GM23248 (cell line): Measurements from ENCODE around the gene MAN1C1. TPM values are rescaled to one million over a fixed set of nuclear protein-coding genes. Genes with fewer than 3 reads are reported as not detected.

ENCODE experiments used
- DNase-seq: peaks from one replicate; pipeline ENCODE4 v3.0.0-alpha.2; 2015
- H2AFZ ChIP-seq: fragments of 200-600 bp; sonication (generic); 2 replicates; pipeline ENCODE4 v1.6.1; 2016; ENCODE audit warnings: antibody characterized with exemption
- H3F3A ChIP-seq: fragments of 200-600 bp; sonication (generic); 2 replicates; pipeline ENCODE4 v1.6.1; 2016; ENCODE audit warnings: mild to moderate bottlenecking, antibody characterized with exemption, mixed run types; ENCODE audit not compliant: insufficient read depth
- H3K27ac ChIP-seq: fragments of 200-600 bp; sonication (generic); 2 replicates; pipeline ENCODE4 v1.5.1; 2016; ENCODE audit warnings: mild to moderate bottlenecking
- H3K27me3 ChIP-seq: fragments of 200-600 bp; sonication (generic); replicated peaks from 2 replicates; pipeline ENCODE4 v1.6.1; 2016; ENCODE audit warnings: mild to moderate bottlenecking; ENCODE audit not compliant: insufficient read depth
- H3K36me3 ChIP-seq: fragments of 200-600 bp; sonication (generic); 2 replicates; pipeline ENCODE4 v1.6.1; 2016; ENCODE audit warnings: low read depth, mild to moderate bottlenecking
- H3K4me1 ChIP-seq: fragments of 200-600 bp; sonication (generic); 2 replicates; pipeline ENCODE4 v1.6.1; 2016; ENCODE audit warnings: mild to moderate bottlenecking; ENCODE audit not compliant: insufficient read depth
- H3K4me2 ChIP-seq: fragments of 200-600 bp; sonication (generic); one replicate; pipeline ENCODE4 v1.6.1; 2016; ENCODE audit warnings: mild to moderate bottlenecking; ENCODE audit not compliant: unreplicated experiment
- H3K4me3 ChIP-seq: fragments of 200-600 bp; sonication (generic); 2 replicates; pipeline ENCODE4 v1.5.1; 2016; ENCODE audit warnings: mild to moderate bottlenecking
- H3K79me2 ChIP-seq: fragments of 200-600 bp; sonication (generic); 2 replicates; pipeline ENCODE4 v1.6.1; 2016; ENCODE audit warnings: mild to moderate bottlenecking; ENCODE audit not compliant: insufficient read depth
- H3K9ac ChIP-seq: fragments of 200-600 bp; sonication (generic); 2 replicates; pipeline ENCODE4 v1.6.1; 2016; ENCODE audit warnings: mild to moderate bottlenecking
- H3K9me2 ChIP-seq: fragments of 200-600 bp; sonication (generic); 2 replicates; pipeline ENCODE4 v1.6.1; 2016; ENCODE audit warnings: mixed run types, mild to moderate bottlenecking, moderate library complexity; ENCODE audit not compliant: insufficient read depth
- H3K9me3 ChIP-seq: fragments of 200-600 bp; sonication (generic); one replicate; pipeline ENCODE4 v1.6.1; 2017; ENCODE audit warnings: low read depth
- H4K20me1 ChIP-seq: fragments of 200-600 bp; sonication (generic); 2 replicates; pipeline ENCODE4 v1.6.0; 2016; ENCODE audit not compliant: insufficient read depth
- EZH2 ChIP-seq: fragments of 200-600 bp; sonication (generic); IDR thresholded peaks from 2 replicates; pipeline ENCODE4 v1.6.1; 2018; ENCODE audit warnings: antibody characterized with exemption, mild to moderate bottlenecking; ENCODE audit not compliant: insufficient read depth, poor library complexity, severe bottlenecking
- EZH2phosphoT487 ChIP-seq: fragments of 200-600 bp; sonication (generic); IDR thresholded peaks from 2 replicates; pipeline ENCODE4 v1.6.1; 2018; ENCODE audit warnings: antibody characterized with exemption, moderate library complexity, mild to moderate bottlenecking, low read depth; ENCODE audit not compliant: insufficient read depth
- WGBS, 2 experiments: methylation state at CpG; one replicate each; pipeline ENCODE4 v1.1.6; 2015 to 2017; ENCODE audit warnings: low lambda C conversion rate in 2 of 2, low coverage in 1 of 2; ENCODE audit errors: missing lambda C conversion rate in 2 of 2; 5-methylcytosine and 5-hydroxymethylcytosine counted together
- in situ Hi-C: fragments of 300-500 bp; cut with MboI; formaldehyde crosslinking; loops from 2 replicates; pipeline ENCODE4 v1.15.0; 2020
- polyA plus RNA-seq: library from polyadenylated mRNA; unstranded; fragments of >200 nt; fragmentation: Nextera tagmentation; extraction: Ambion mirVana; gene quantifications from 2 replicates; pipeline ENCODE4 v1.2.1, GENCODE V29; 2016
- total RNA-seq: library from RNA; depleted of rRNA; stranded (reverse); fragments of >200 nt; shearing (Covaris generic); gene quantifications from 2 replicates; pipeline ENCODE4 v1.2.3, GENCODE V29; 2014

Gene MAN1C1
- total and polyA plus RNA-seq, 2 experiments from 2014 or later, result 0.29 to 1.1 TPM

DNA sequence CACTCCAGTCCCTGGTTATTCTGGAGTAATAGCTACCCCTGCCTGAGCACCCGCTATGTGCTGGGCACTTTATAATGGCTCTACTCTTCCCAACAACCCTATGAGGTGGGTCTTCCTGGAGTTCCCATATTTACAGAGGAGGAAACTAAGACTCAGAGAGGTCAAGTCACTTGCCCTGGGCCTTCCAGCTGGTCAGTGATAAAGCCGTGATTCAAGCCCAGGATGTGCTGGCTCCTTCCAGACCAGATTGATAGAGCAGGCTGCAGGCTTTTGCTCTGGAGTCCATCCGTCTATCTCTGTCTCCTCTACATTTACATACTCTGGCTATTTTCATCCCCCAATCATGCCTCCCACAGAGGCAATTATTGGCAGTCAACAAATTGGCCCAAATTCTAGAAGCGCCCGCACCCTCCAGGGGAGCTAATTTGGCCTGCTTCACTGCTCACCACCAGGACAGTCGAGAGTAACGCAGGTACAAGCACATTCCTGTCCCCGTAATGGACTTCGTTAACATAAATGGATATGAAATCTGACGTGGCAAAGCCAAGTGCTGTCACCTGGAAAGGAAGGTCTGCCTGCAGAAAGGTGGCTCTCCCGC is 143.6 kb downstream of the MAN1C1 start:
- Histone ChIP-seq H3F3A (no peaks in the 10 kb centered on the region), H3K9me2 (no peaks in the 10 kb centered on the region), H3K9me3 (no peaks in the 10 kb centered on the region), H3K4me3 (no peak overlapping the region), H3K4me2 (no peak overlapping the region), H3K27ac (no peak overlapping the region), H3K36me3 (no peaks in the 10 kb centered on the region), H3K4me1 (no peaks in the 10 kb centered on the region), H3K27me3 (no peaks in the 10 kb centered on the region; the same call in 1 of the 2 replicates), H3K9ac (no peak overlapping the region), H4K20me1 (no peaks in the 10 kb centered on the region), H2AFZ (no peak overlapping the region), H3K79me2 (no peaks in the 10 kb centered on the region)
- TF ChIP-seq EZH2, result no peak
- DNase-seq, result no peak
- in situ Hi-C loops, result no loop called here
- 75 to 78% methylated on average over 11 of the region's 11 CpGs for WGBS, 2 experiments

DNA sequence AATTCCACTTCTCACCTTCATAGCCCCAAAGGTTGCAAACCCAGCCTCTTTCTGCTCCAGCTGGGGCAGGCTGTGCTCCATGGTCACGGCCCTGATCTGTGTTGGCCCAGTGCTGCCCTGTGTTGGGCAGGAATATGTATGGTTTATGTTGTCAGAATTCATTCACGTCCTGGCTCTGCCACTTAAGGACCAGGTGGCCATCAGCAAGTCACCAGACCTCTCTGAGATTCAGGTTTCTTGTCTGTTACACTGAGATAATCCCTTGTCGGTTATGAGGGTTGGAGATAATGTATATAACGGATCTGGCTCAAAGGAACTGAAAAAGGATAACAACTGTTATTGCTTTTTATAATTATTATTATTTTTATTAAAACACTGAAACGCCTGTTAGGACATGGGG is 144.3 kb downstream of the MAN1C1 start:
- 63 to 69% methylated on average over 5 of the region's 5 CpGs for WGBS, 2 experiments
- Histone ChIP-seq H3K36me3 (no peaks in the 10 kb centered on the region), H3K79me2 (no peaks in the 10 kb centered on the region), H3K9ac (no peak overlapping the region), H3K4me1 (no peaks in the 10 kb centered on the region), H3K4me2 (no peak overlapping the region), H3K4me3 (no peak overlapping the region), H2AFZ (no peak overlapping the region), H3K9me3 (no peaks in the 10 kb centered on the region), H4K20me1 (no peaks in the 10 kb centered on the region), H3K9me2 (no peaks in the 10 kb centered on the region), H3K27me3 (no peaks in the 10 kb centered on the region; the same call in 1 of the 2 replicates), H3F3A (no peaks in the 10 kb centered on the region), H3K27ac (no peak overlapping the region)
- no peak for DNase-seq
- TF ChIP-seq EZH2 (no peak), EZH2phosphoT487 (no peak)
- in situ Hi-C loops, result no loop called here

DNA sequence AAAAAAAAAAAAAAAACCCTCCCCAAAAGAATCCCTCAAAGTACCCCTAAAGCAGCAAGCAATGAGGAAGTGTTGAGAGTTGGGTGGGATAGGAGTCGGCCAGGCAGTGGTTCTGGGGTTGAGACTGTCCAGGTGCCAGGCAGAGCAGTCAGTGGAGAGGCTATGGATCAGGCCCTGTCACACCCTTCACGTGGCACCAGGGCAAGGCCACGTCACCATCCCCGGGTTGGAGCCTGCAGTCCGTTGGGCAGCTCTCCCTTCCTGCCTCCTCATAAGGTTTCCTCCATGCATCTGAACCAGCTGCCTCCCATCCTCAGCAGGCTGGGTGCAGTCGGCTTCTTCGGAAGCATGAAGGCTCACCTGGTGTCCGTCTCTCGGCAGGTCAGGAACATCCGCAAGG is 146.9 kb downstream of the MAN1C1 start:
- Histone ChIP-seq H3K9ac (no peak overlapping the region), H3K27me3 (no peaks in the 10 kb centered on the region; the same call in 1 of the 2 replicates), H3K4me3 (no peak overlapping the region), H4K20me1 (no peaks in the 10 kb centered on the region), H3K4me1 (no peaks in the 10 kb centered on the region), H3F3A (no peaks in the 10 kb centered on the region), H3K36me3 (no peaks in the 10 kb centered on the region), H2AFZ (no peak overlapping the region), H3K27ac (no peak overlapping the region), H3K9me3 (no peaks in the 10 kb centered on the region), H3K9me2 (no peaks in the 10 kb centered on the region), H3K79me2 (no peaks in the 10 kb centered on the region), H3K4me2 (no peak overlapping the region)
- no peak for DNase-seq
- no peak for TF ChIP-seq EZH2phosphoT487
- TF ChIP-seq EZH2, result no peak
- in situ Hi-C loops, result no loop called here
- WGBS, 2 experiments, result 66 to 67% methylated on average over 10 of the region's 10 CpGs

DNA sequence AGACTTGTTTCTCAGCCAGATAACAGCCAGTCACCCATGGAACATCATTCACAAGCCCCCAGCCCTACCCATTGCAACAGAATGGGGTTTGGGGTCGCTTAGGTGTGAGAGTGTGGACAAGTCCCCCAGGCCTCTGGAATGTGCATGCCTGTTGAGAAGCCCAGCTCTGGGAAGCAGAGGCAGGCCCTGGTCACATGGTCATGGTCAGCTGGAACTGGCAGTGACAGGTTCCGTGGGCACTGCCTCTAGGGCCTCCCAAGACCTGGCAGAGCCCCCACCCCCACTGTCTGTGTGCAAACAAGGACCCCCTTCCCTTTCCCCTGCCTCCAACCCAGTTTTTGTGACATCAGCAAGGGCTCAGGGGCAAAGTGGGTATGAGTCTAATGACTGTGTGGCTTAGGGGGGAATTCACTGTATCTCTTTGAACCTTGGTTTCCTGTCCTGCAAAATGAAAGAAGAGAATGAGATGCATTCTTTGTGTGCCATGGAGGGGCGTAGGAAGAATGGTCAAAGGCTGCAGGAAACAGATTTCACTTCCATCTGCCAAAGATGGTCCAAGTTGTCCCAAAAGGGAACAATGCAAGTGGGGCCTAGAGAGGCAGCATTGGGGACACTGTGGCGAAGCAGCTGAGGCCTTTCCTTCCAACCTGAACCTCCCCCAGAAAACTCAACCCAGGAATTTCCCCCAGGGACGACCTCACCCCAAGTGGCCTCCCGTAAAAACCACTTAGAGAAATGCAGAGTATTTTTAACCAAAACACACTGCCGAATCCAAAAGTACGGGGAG is 148.7 kb downstream of the MAN1C1 start:
- DNase-seq, result no peak
- no peaks in the 10 kb centered on the region for H3K4me1 ChIP-seq
- no peaks in the 10 kb centered on the region for H3K79me2 ChIP-seq
- no peaks in the 10 kb centered on the region for H3F3A ChIP-seq
- H3K36me3 ChIP-seq, result no peaks in the 10 kb centered on the region
- no peak overlapping the region for H3K4me3 ChIP-seq
- H3K4me2 ChIP-seq, result no peak overlapping the region
- no peaks in the 10 kb centered on the region for H3K9me3 ChIP-seq
- H3K27me3 ChIP-seq, result no peaks in the 10 kb centered on the region
- no peaks in the 10 kb centered on the region for H4K20me1 ChIP-seq
- H2AFZ ChIP-seq, result no peak overlapping the region
- in situ Hi-C loops, result no loop called here
- 80% methylated on average over 8 of the region's 8 CpGs for WGBS, 2 experiments
- no peaks in the 10 kb centered on the region for H3K9me2 ChIP-seq
- H3K27ac ChIP-seq, result no peak overlapping the region
- no peak overlapping the region for H3K9ac ChIP-seq
- TF ChIP-seq EZH2phosphoT487, result no peak
- TF ChIP-seq EZH2, result no peak
